Coronary artery (tissue), 2 donors: ENCODE results near the gene FEM1C.

ENCODE experiments used
- DNase-seq: peaks from one replicate; pipeline ENCODE4 v3.0.0-alpha.2; 2017; ENCODE audit warnings: low spot score
- H3K27ac ChIP-seq, 2 donors: fragments of 200-600 bp; sonication (generic); one replicate each; pipeline ENCODE4 v1.5.1; 2016 to 2019
- H3K4me3 ChIP-seq: fragments of 200-600 bp; sonication (generic); 2 replicates; pipeline ENCODE4 v1.5.1; 2016; ENCODE audit warnings: mild to moderate bottlenecking, moderate library complexity
- CTCF ChIP-seq: fragments of 200-600 bp; sonication (generic); IDR thresholded peaks from one replicate; pipeline ENCODE4 v1.5.1; 2019; ENCODE audit warnings: antibody characterized with exemption

Gene FEM1C

GRCh38 chr5:115558388-115558956 is 13.9 kb upstream of the FEM1C start:
- no peak overlapping the region for H3K27ac ChIP-seq
- no peak for TF ChIP-seq CTCF
- no peak for DNase-seq
- no peak overlapping the region for H3K4me3 ChIP-seq

DNA sequence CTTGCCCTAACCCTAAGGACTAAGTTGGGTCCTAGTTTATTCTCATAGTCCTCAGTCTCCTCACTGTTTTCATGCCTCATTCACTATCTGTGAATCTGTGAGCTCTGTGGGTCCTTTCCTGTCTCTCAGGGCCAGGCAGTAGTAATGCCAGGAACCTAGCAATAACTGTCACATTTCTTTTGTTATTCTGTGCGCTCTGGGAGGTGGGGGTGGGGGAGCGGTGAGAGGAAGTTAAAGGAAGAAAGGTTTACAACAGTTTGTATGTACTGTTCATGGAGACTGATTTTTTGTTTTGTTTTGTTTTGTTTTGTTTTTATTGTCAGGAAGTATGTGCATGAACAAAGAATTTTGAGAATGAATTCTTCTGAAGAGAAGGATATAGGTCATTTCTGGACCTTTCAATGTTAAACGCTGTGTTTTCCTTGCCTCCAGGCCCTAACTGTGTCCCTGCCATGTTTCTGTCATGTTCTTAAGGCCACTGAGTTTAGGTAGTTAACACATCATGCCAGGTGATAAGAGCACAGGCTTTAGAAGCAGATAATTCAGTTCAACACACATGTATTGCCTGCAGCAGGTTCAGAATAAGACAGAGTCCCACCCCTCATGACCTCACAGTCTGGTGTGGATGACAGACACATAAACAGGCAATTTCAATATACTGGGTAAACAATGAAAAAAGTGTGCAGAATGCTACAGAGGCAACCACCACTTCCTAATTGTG is 13.3 kb upstream of the FEM1C start:
- no peak overlapping the region for H3K27ac ChIP-seq
- DNase-seq, result no peak
- no peak overlapping the region for H3K4me3 ChIP-seq
- TF ChIP-seq CTCF, result no peak

GRCh38 chr5:115556276-115556675 is 11.7 kb upstream of the FEM1C start:
- DNase-seq, result no peak
- H3K4me3 ChIP-seq, result no peak overlapping the region
- TF ChIP-seq CTCF, result no peak
- H3K27ac ChIP-seq, result no peak overlapping the region

GRCh38 chr5:115555084-115555633 is 10.6 kb upstream of the FEM1C start:
- no peak for TF ChIP-seq CTCF
- Histone ChIP-seq H3K27ac (no peak overlapping the region), H3K4me3 (no peak overlapping the region)
- DNase-seq, result no peak

GRCh38 chr5:115553082-115553481 is 8.5 kb upstream of the FEM1C start:
- no peak overlapping the region for H3K4me3 ChIP-seq

DNA sequence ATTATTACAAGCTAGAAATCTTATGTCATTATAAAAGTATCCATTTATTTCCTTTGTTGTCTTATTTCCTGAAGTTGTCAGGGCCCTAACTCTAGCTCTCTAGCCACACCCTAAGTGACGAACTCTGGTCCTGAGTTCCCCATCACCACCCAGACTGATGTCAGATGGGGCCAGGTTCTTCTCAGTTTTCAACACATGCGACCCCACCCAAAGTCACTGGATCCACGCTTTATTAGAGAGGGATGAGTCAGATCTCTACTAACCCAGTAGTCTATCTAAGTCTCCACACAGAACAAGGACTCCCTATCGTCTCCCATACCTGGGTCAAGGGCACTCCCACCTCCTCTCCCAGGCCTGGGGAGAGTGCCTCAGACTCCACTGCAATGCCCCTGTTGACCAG is 6.8 kb upstream of the FEM1C start:
- H3K27ac ChIP-seq, result no peak overlapping the region
- no peak for TF ChIP-seq CTCF
- H3K4me3 ChIP-seq, result no peak overlapping the region
- DNase-seq, result no peak

More at GRCh38 chr5:115553082-115553481, 8.5 kb upstream of the FEM1C start:
- TF ChIP-seq CTCF, result no peak
- no peak overlapping the region for H3K27ac ChIP-seq
- DNase-seq, result no peak

GRCh38 chr5:115549154-115549553 is 4.6 kb upstream of the FEM1C start:
- TF ChIP-seq CTCF, result no peak
- DNase-seq, result no peak
- H3K27ac ChIP-seq, result no peak overlapping the region
- no peak overlapping the region for H3K4me3 ChIP-seq
